ENCODE measurements around the gene ITPK1. TPM values are rescaled to one million over a fixed set of nuclear protein-coding genes. Genes with fewer than 3 reads are reported as not detected.

The ITPK1 gene
- polyA plus RNA-seq, 2 donors, result 15.8 to 22.4 TPM

DNA sequence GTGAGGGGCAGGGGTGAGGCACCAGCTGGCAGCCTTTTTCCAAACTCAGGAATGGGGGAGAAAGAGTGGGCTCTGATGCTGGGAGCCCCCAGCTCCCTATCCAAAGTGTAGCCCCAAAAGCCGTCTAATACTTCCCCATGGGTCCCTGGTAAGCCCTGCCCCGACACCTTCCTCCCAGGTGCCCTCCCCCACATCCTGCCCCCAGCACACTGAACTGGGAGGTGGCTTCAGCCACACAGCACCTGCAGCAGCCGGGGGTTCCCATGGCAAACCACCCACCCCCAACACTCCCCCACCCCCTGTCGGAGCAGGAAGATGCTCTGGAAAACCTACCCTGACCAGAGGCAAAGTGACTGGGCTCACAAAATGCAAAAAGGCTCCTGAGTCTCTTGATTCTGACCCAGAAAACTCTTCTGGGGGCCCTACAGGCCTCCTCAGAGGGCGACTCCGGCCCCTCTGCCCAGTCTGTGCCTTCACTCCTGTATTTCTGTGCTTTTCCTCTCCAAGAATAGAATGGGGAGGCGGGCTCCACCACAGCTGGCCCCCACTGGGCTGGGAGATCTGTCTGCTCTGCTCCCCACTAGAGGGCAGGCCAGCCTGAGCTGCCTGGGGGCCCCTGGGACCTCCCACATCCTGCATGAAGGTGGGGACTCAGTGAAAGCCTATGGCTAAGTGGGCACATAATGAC lies 81.6 kb downstream of the ITPK1 start:
- Histone ChIP-seq H3K36me3 (ENCODE audit: control insufficient read depth in 2 of 2, insufficient read depth in 2 of 2, low read length in 1 of 2) (no peaks in the 10 kb centered on the region), H3K27ac (ENCODE audit: low read depth in 2 of 2, low read length in 1 of 2) (peak overlapping the region in 1 of 2 donors; percentile 36), H3K27me3 (ENCODE audit: control insufficient read depth in 1 of 2, insufficient read depth in 2 of 2, low read length in 2 of 2) (no peaks in the 10 kb centered on the region), H3K4me3 (ENCODE audit: low read depth in 1 of 2, low read length in 2 of 2) (no peak overlapping the region), H3K4me1 (ENCODE audit: control insufficient read depth in 2 of 2, insufficient read depth in 2 of 2, low read length in 1 of 2) (peaks cover 10 to 16% of the 10 kb centered on the region in 2 donors), H3K9me3 (ENCODE audit: control insufficient read depth in 2 of 2, insufficient read depth in 1 of 2, low read depth in 1 of 2, low read length in 1 of 2) (no peaks in the 10 kb centered on the region)
- WGBS, 2 donors, result 76 to 83% methylated on average over 7 of the region's 7 CpGs

DNA sequence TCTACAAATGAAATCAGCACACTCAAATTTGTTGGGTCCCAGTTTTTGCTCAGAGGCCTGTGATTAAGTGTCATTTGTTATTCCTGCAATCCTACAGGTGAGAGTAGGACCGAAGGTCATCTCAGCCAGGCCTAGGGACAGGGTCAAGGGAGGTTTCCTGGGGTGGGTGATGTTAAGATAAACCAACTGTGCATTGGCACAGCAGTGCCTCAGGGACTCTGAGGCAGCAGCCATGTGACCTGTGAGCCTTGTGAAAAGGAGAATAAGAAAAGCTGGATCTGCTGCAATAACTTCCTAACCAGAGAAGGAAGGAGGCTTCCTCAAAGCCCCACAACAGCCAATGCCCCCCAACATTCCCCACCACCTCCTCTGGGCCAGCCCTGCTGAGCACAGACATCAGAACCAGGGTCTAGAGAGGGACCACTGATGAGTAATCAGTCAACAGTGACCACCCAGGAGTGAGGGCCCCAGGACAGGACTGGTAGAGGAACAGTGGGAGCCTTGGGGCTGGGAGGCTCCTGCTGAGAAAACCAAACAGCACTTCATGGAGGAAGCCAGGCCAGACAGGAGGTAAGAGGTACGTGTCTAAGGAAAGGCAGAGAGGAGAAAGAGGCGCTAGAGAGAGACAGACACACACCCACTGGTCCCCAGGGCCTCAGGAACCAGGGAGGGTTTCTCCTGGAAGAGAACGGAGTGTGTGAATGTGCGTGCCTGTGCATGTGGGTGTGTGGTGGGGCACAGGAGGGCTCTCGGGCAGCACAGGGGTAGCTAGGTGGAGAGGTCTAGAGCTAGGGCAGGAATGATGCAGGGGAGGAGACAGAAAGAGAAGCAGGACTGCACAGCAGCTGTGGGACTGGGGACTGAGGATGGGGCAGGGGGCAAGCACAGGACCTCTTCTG lies 82.4 kb downstream of the ITPK1 start:
- WGBS, 2 donors, result 54 to 65% methylated on average over 6 of the region's 6 CpGs
- Histone ChIP-seq H3K9me3 (ENCODE audit: control insufficient read depth in 2 of 2, insufficient read depth in 1 of 2, low read depth in 1 of 2, low read length in 1 of 2) (no peaks in the 10 kb centered on the region), H3K27me3 (ENCODE audit: control insufficient read depth in 1 of 2, insufficient read depth in 2 of 2, low read length in 2 of 2) (no peaks in the 10 kb centered on the region), H3K4me1 (ENCODE audit: control insufficient read depth in 2 of 2, insufficient read depth in 2 of 2, low read length in 1 of 2) (peaks cover 10 to 16% of the 10 kb centered on the region in 2 donors), H3K4me3 (ENCODE audit: low read depth in 1 of 2, low read length in 2 of 2) (no peak overlapping the region), H3K27ac (ENCODE audit: low read depth in 2 of 2, low read length in 1 of 2) (peak overlapping the region in 1 of 2 donors; percentile 36), H3K36me3 (ENCODE audit: control insufficient read depth in 2 of 2, insufficient read depth in 2 of 2, low read length in 1 of 2) (no peaks in the 10 kb centered on the region)

GRCh38 chr14:93032421-93032936 lies 83.2 kb downstream of the ITPK1 start:
- Histone ChIP-seq H3K27ac (ENCODE audit: low read depth in 2 of 2, low read length in 1 of 2) (peak overlapping the region in 1 of 2 donors; percentile 8), H3K27me3 (ENCODE audit: control insufficient read depth in 1 of 2, insufficient read depth in 2 of 2, low read length in 2 of 2) (no peaks in the 10 kb centered on the region), H3K9me3 (ENCODE audit: control insufficient read depth in 2 of 2, insufficient read depth in 1 of 2, low read depth in 1 of 2, low read length in 1 of 2) (no peaks in the 10 kb centered on the region), H3K36me3 (ENCODE audit: control insufficient read depth in 2 of 2, insufficient read depth in 2 of 2, low read length in 1 of 2) (no peaks in the 10 kb centered on the region), H3K4me1 (ENCODE audit: control insufficient read depth in 2 of 2, insufficient read depth in 2 of 2, low read length in 1 of 2) (peaks cover 10 to 16% of the 10 kb centered on the region in 2 donors), H3K4me3 (ENCODE audit: low read depth in 1 of 2, low read length in 2 of 2) (no peak overlapping the region)
- WGBS, 2 donors, result 67 to 69% methylated on average over 11 of the region's 11 CpGs

- 73 to 81% methylated on average over 15 of the region's 15 CpGs for WGBS, 2 donors
- Histone ChIP-seq H3K27me3 (ENCODE audit: control insufficient read depth in 1 of 2, insufficient read depth in 2 of 2, low read length in 2 of 2) (no peaks in the 10 kb centered on the region), H3K27ac (ENCODE audit: low read depth in 2 of 2, low read length in 1 of 2) (no peak overlapping the region), H3K4me1 (ENCODE audit: control insufficient read depth in 2 of 2, insufficient read depth in 2 of 2, low read length in 1 of 2) (peaks cover 7 to 16% of the 10 kb centered on the region in 2 donors), H3K4me3 (ENCODE audit: low read depth in 1 of 2, low read length in 2 of 2) (no peak overlapping the region), H3K36me3 (ENCODE audit: control insufficient read depth in 2 of 2, insufficient read depth in 2 of 2, low read length in 1 of 2) (no peaks in the 10 kb centered on the region), H3K9me3 (ENCODE audit: control insufficient read depth in 2 of 2, insufficient read depth in 1 of 2, low read depth in 1 of 2, low read length in 1 of 2) (no peaks in the 10 kb centered on the region)
Measured at GRCh38 chr14:93031505-93032315, 84.0 kb downstream of the ITPK1 start.

DNA sequence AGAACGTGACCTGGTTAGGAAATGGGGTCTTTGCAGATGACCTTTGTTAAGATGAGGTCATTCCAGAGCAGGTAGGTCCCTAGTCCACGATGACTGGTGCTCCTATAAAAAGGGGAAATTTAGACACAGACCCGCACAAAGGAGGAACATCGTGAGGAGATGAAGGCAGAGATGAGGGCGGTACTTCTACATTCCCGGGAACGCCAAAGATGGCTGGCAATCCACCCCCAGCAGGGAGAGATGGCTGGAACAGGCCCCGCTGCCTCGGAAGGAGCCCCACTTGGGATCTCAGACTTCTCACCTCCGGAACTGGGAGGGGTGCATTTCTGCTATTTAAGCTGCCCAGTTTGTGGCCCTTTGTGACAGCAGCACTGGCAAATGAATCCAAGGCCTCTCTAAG lies 85.0 kb downstream of the ITPK1 start:
- no peaks in the 10 kb centered on the region for H3K36me3 ChIP-seq (ENCODE audit: control insufficient read depth in 2 of 2, insufficient read depth in 2 of 2, low read length in 1 of 2)
- H3K27me3 ChIP-seq (ENCODE audit: control insufficient read depth in 1 of 2, insufficient read depth in 2 of 2, low read length in 2 of 2), result no peaks in the 10 kb centered on the region
- WGBS, 2 donors, result 90 to 92% methylated on average over 10 of the region's 10 CpGs

DNA sequence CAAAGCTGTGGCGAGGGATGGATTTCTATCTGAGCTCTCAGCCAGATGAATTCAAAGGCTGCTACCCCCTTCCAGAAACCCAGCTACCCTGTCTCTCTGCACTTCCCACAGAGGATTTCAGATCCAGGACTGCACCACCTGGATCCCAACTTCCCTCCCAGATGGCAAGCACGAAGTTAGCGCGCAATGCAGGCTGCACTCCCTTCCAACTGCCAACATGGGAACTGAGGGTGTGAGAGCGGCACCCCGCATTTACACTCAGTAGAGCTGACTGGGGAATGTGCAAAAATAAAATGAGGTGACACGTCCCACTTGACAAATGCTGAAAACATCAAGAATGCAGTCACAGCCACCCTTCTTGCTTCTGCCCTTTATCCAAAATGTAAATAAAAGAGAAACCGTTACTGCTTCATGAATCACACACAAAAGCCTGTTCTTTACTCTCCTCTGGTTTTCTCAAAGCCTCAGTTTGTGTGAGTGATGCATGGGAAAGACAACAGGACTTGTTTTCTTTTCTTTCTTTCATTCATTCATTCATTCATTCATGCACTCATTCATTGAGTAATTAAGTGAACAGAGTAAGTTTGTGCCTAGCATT lies 85.7 kb downstream of the ITPK1 start:
- Histone ChIP-seq H3K4me3 (ENCODE audit: low read depth in 1 of 2, low read length in 2 of 2) (no peak overlapping the region), H3K9me3 (ENCODE audit: control insufficient read depth in 2 of 2, insufficient read depth in 1 of 2, low read depth in 1 of 2, low read length in 1 of 2) (no peaks in the 10 kb centered on the region), H3K4me1 (ENCODE audit: control insufficient read depth in 2 of 2, insufficient read depth in 2 of 2, low read length in 1 of 2) (peaks cover 5 to 12% of the 10 kb centered on the region in 2 donors), H3K27me3 (ENCODE audit: control insufficient read depth in 1 of 2, insufficient read depth in 2 of 2, low read length in 2 of 2) (no peaks in the 10 kb centered on the region), H3K27ac (ENCODE audit: low read depth in 2 of 2, low read length in 1 of 2) (no peak overlapping the region), H3K36me3 (ENCODE audit: control insufficient read depth in 2 of 2, insufficient read depth in 2 of 2, low read length in 1 of 2) (no peaks in the 10 kb centered on the region)
- WGBS, 2 donors, result 83 to 92% methylated on average over 8 of the region's 8 CpGs

More for the DNA sequence above, 85.0 kb downstream of the ITPK1 start:
- Histone ChIP-seq H3K27ac (ENCODE audit: low read depth in 2 of 2, low read length in 1 of 2) (peak overlapping the region in 1 of 2 donors; percentile 33), H3K4me3 (ENCODE audit: low read depth in 1 of 2, low read length in 2 of 2) (no peak overlapping the region), H3K4me1 (ENCODE audit: control insufficient read depth in 2 of 2, insufficient read depth in 2 of 2, low read length in 1 of 2) (peaks cover 5 to 14% of the 10 kb centered on the region in 2 donors), H3K9me3 (ENCODE audit: control insufficient read depth in 2 of 2, insufficient read depth in 1 of 2, low read depth in 1 of 2, low read length in 1 of 2) (no peaks in the 10 kb centered on the region)

DNA sequence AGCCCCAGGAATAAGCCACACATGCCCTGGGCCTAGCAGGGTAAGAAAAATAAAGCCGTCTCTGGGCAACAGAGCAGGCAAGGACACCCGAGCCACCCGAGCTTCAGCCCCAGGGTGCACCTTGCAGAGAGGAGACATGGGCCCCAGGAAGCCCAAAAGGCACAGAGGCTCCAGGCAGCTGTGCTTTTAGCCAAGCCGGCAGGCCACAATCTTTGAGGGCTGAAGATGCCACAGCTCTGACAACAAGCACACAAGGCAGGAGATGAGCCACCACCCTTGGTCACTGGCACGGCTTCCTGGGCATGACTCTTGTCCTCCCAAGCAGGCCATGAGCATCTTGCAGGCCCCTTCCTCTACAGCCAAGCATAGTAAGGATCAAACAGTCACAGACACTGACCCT lies 86.3 kb downstream of the ITPK1 start:
- H3K4me3 ChIP-seq (ENCODE audit: low read depth in 1 of 2, low read length in 2 of 2), result no peak overlapping the region
- H3K9me3 ChIP-seq (ENCODE audit: control insufficient read depth in 2 of 2, insufficient read depth in 1 of 2, low read depth in 1 of 2, low read length in 1 of 2), result no peaks in the 10 kb centered on the region
- no peak overlapping the region for H3K27ac ChIP-seq (ENCODE audit: low read depth in 2 of 2, low read length in 1 of 2)
- H3K36me3 ChIP-seq (ENCODE audit: control insufficient read depth in 2 of 2, insufficient read depth in 2 of 2, low read length in 1 of 2), result no peaks in the 10 kb centered on the region
- no peaks in the 10 kb centered on the region for H3K27me3 ChIP-seq (ENCODE audit: control insufficient read depth in 1 of 2, insufficient read depth in 2 of 2, low read length in 2 of 2)
- 94 to 95% methylated on average over 5 of the region's 5 CpGs for WGBS, 2 donors
- peaks cover 5 to 7% of the 10 kb centered on the region in 2 donors for H3K4me1 ChIP-seq (ENCODE audit: control insufficient read depth in 2 of 2, insufficient read depth in 2 of 2, low read length in 1 of 2)

DNA sequence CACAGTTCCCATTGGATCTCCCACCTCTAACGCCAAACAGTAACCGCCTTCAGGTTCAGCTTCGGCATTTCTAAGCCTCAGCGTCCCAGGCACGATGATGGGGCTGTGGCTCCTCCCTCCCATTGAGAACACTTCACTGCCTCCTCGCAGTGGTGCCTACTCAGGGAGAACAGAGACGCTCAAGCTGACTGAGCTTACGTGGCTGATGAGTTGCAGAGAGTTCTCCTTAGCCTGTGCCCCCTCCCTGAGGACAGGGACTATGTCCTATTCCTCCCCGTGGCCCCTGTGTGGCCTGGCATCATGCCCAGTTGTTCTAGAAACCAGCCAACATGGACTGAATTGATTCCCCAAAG lies 87.0 kb downstream of the ITPK1 start:
- H3K4me3 ChIP-seq (ENCODE audit: low read depth in 1 of 2, low read length in 2 of 2), result no peak overlapping the region
- no peaks in the 10 kb centered on the region for H3K36me3 ChIP-seq (ENCODE audit: control insufficient read depth in 2 of 2, insufficient read depth in 2 of 2, low read length in 1 of 2)
- WGBS, 2 donors, result 91 to 92% methylated on average over 9 of the region's 9 CpGs
- peaks cover 5 to 7% of the 10 kb centered on the region in 2 donors for H3K4me1 ChIP-seq (ENCODE audit: control insufficient read depth in 2 of 2, insufficient read depth in 2 of 2, low read length in 1 of 2)
- no peaks in the 10 kb centered on the region for H3K9me3 ChIP-seq (ENCODE audit: control insufficient read depth in 2 of 2, insufficient read depth in 1 of 2, low read depth in 1 of 2, low read length in 1 of 2)
- no peaks in the 10 kb centered on the region for H3K27me3 ChIP-seq (ENCODE audit: control insufficient read depth in 1 of 2, insufficient read depth in 2 of 2, low read length in 2 of 2)
- H3K27ac ChIP-seq (ENCODE audit: low read depth in 2 of 2, low read length in 1 of 2), result no peak overlapping the region

Measured in esophagus (tissue), 2 donors.